Measurements from ENCODE around the gene SMR3A.

SMR3A gene

DNA sequence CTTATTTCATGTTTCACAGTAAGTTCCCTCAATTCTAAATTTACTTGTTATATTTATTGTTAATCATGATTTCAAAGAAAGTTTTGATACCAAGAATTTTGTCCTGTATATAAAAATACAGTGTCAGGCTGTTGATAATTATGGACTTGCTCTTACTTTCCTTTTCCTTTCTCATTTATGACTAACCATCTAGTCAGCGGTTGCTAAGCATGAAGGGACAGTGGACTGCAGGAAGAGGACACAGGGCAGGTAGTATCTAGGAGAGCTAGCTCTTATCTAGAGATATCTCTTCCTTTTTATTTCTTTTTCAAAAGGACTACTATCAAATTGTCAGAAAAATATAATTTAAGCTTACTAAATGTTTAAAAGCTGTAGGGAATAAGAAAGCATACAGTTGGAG is 38.8 kb downstream of the SMR3A start:
- CTCF ChIA-PET: no interaction called here
- POLR2A ChIA-PET (ENCODE audit: low non-redundant PET): no interaction called here
- no peak overlapping the region for H3K27ac ChIP-seq
- DNase-seq (ENCODE audit: low spot score): peak; percentile 5
- TF ChIP-seq, protein P1, sequence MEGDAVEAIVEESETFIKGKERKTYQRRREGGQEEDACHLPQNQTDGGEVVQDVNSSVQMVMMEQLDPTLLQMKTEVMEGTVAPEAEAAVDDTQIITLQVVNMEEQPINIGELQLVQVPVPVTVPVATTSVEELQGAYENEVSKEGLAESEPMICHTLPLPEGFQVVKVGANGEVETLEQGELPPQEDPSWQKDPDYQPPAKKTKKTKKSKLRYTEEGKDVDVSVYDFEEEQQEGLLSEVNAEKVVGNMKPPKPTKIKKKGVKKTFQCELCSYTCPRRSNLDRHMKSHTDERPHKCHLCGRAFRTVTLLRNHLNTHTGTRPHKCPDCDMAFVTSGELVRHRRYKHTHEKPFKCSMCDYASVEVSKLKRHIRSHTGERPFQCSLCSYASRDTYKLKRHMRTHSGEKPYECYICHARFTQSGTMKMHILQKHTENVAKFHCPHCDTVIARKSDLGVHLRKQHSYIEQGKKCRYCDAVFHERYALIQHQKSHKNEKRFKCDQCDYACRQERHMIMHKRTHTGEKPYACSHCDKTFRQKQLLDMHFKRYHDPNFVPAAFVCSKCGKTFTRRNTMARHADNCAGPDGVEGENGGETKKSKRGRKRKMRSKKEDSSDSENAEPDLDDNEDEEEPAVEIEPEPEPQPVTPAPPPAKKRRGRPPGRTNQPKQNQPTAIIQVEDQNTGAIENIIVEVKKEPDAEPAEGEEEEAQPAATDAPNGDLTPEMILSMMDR (conservative IDR thresholded peaks at IDR 0.05; ENCODE audit: low read depth): no peak

DNA sequence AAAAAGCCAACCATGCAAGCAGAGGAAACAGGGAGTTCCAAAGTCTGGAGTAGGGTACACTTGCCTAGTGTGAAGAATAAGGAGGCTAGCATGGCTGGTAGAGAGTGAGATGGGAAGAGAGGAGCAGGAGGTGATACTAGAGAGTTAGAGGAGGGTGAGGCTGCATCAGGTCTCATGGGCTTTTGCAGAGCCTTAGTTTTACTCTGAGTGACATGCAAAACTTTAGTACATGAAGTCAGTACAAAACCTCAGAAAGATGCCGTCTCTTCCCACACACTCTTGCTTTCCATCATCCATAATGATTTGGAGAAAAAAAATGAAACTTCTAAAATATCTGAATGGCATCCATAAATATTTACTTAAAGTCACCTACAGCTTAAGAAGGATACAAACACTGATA is 42.2 kb downstream of the SMR3A start:
- ChIA-PET POLR2A (ENCODE audit: low non-redundant PET) (no interaction called here), CTCF (no interaction called here)
- DNase-seq (ENCODE audit: low spot score): no peak
- H3K27ac ChIP-seq: no peak overlapping the region
- TF ChIP-seq, protein P1 (conservative IDR thresholded peaks at IDR 0.05; ENCODE audit: low read depth): no peak

DNA sequence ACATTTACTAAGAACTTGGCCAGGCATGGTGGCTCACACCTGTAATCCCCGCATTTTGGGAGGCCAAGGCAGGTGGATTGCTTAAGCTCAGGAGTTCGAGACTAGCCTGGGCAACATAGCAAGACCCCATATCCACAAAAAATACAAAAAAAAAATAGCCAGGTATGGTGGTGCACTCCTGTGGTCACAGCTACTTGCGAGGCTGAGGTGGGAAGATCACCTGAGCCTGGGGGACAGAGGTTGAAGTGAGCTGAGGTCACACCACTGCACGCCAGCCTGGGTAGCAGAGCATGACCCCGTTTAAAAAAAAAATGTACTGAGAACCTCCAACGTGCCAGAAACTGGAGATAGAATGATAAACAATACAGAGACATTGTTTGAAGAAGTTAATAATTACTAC is 45.2 kb downstream of the SMR3A start:
- ChIA-PET POLR2A (ENCODE audit: low non-redundant PET) (no interaction called here), CTCF (interaction anchor here (0.7 kb wide), 1 partner anchor 99 kb away, joined by 4 read pairs; no protein-coding TSS in a partner anchor)
- no peak overlapping the region for H3K27ac ChIP-seq
- TF ChIP-seq, protein P1 (conservative IDR thresholded peaks at IDR 0.05; ENCODE audit: low read depth): no peak
- DNase-seq (ENCODE audit: low spot score): no peak

All from RWPE1 (cell line).